Ovary (tissue), 9 donors: Measurements from ENCODE around the gene AMBRA1. TPM values are rescaled to one million over a fixed set of nuclear protein-coding genes. Genes with fewer than 3 reads are reported as not detected.

Experiments used
- DNase-seq, 5 donors: peaks; one replicate each; pipeline ENCODE4 v3.0.0-alpha.2; 2019 to 2020
- H3K27ac ChIP-seq, 2 donors: fragments of 200-600 bp; one replicate each; pipeline versions ENCODE4 v1.5.1 to v1.8.0; 2019 to 2022
- H3K27me3 ChIP-seq: fragments of 200-600 bp; one replicate; pipeline ENCODE4 v1.8.0; 2022
- H3K36me3 ChIP-seq: fragments of 200-600 bp; sonication (generic); one replicate; pipeline ENCODE4 v1.5.1; 2019
- H3K4me1 ChIP-seq: one replicate; pipeline ENCODE4 v1.8.1; 2013; ENCODE audit warnings: mild to moderate bottlenecking, moderate library complexity; ENCODE audit not compliant: insufficient read depth
- H3K4me3 ChIP-seq: fragments of 200-600 bp; sonication (generic); one replicate; pipeline ENCODE4 v1.5.1; 2017
- H3K9me3 ChIP-seq, 2 donors: fragments of 200-600 bp in 1 of 2; sonication (generic) in 1 of 2; one replicate each; pipeline versions ENCODE4 v1.5.1 to v1.8.1; 2013 to 2019; ENCODE audit warnings: mild to moderate bottlenecking in 1 of 2, moderate library complexity in 1 of 2
- EP300 ChIP-seq: sonication (generic); formaldehyde crosslinking; IDR thresholded peaks from one replicate; pipeline ENCODE4 v1.6.1; 2017; ENCODE audit warnings: antibody characterized with exemption
- POLR2A ChIP-seq: fragments of 450-650 bp; IDR thresholded peaks from one replicate; pipeline ENCODE4 v1.6.1; 2017; ENCODE audit warnings: antibody characterized with exemption, mild to moderate bottlenecking, moderate library complexity
- WGBS, 3 donors: extraction: QIAGEN DNeasy Blood & Tissue Kit in 1 of 3; methylation state at CpG; one replicate each; pipeline versions ENCODE4 v1.1.5 to v1.1.7; 2013 to 2017; 5-methylcytosine and 5-hydroxymethylcytosine counted together
- intact Hi-C, 4 donors: fragments of 100-400 bp; cut with DNase I; formaldehyde crosslinking; loops; one replicate each; pipeline versions ENCODE4 v1.11.0 to v1.15.1; 2022 to 2023
- polyA plus RNA-seq, 2 donors: library from polyadenylated mRNA; stranded (reverse); fragments of 200-250 nt in 1 of 2; fragments of 350-450 nt in 1 of 2; fragmentation: Illumina TruSeq in 1 of 2; extraction: RNeasy Lipid Tissue Mini Kit (QIAGEN cat#74804) in 1 of 2; gene quantifications; one replicate each; pipeline ENCODE4 v1.2.3, GENCODE V29; 2013 to 2014
- total RNA-seq, 7 donors: library from RNA; depleted of rRNA in 2 of 7; stranded (reverse); fragments of >200 nt in 2 of 7; fragmentation: NEBNext Ultra II Directional in 3 of 7; extraction: Animal tissue kit (Norgen Biotek cat#: 25700) in 3 of 7; gene quantifications; one replicate each; pipeline versions ENCODE4 v1.1.0 to v1.2.4, GENCODE V29; 2016 to 2023
- TF ChIP-seq, protein P1 (sequence below), 3 donors: fragments of 450-650 bp in 2 of 3; fragments of 200-600 bp in 1 of 3; IDR thresholded peaks; one replicate each; pipeline versions ENCODE4 v1.5.1 to v1.8.0; 2016 to 2022; ENCODE audit warnings: antibody characterized with exemption in 3 of 3, mild to moderate bottlenecking in 1 of 3
- donor health status: DM: no; HTN: no; CAD: no; lungs with moderate emphysema.
- donor health status: DM: no; HTN: no; CAD: no.
- donor health status: Bipolar disorder and iron deficiency.
- donor health status: DM: yes; HTN: yes; CAD: no.
- donor health status: DM: no; HTN: no; CAD: no.
- donor health status: DM: yes; HTN: yes; CAD: no.

The AMBRA1 gene
- total and polyA plus RNA-seq, 9 donors: 18.7 to 38.1 (median 30.1) TPM

DNA sequence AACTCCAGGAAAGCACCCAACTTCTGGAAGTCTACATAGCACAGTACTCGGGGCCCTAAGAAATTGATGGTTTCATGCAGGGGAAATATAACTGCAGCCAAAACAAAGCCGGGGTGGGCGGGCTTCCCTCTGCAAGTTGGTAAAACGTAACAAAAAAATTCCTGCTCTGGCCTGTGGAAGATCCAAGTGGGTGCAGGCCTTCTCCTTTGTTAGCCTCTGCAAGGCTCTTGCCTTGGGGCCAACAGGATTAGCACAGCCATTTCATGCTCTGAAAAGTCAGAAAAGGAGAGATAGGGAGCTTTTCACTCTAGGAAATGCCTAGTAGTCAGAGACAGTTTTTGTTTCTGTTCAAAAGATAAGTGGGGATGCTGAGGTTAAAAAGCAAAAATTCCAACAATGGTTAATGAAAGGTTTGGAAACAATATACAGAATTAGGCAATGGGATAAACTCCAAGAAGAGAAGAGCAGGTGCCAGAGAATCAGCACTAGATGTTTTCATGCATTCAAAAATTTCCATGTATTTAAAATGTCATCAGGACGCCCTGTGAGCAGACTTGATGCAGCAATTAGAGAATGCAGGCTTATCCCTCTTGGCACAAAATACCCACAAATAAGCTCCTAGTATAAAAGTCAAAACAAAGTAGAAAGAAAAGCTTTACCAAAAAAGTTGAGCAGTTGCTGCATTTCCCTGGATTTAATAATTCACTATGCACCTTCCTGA is 130.0 kb downstream of the AMBRA1 start:
- intact Hi-C loops: no loop called here
- WGBS, 3 donors: 16 to 39% (median 26%) methylated on average over 5 of the region's 5 CpGs

DNA sequence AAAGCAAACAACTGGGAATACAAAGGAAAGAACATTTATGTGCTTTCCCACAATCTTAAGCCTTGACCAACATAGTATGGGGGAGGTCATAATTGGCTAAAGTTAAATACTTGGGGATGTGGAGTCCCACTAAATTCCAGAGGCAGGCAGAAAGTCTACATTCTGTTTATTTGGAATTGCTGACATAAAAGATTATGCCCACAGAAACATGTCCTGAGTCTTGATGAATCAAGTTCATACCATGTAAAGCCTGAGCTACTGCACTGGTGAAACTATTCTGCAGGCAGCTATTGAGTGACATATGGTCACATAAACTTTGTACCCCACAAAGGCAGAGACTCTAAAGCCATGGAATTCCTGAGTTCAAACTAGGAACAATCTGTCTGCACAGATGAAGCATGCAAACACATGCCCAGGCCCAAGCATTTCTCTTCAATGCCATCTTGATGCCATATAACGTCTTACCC is 132.3 kb downstream of the AMBRA1 start:
- H3K36me3 ChIP-seq: no peaks in the 10 kb centered on the region
- intact Hi-C loops: no loop called here
- no peak overlapping the region for H3K27ac ChIP-seq
- WGBS, 3 donors: 84 to 86% (median 86%) methylated on average over 1 of the region's 1 CpG
- DNase-seq: no peak
- no peaks in the 10 kb centered on the region for H3K27me3 ChIP-seq
- no peak overlapping the region for H3K4me3 ChIP-seq
- H3K9me3 ChIP-seq: no peaks in the 10 kb centered on the region
- peaks cover 3% of the 10 kb centered on the region for H3K4me1 ChIP-seq
- TF ChIP-seq, protein P1, sequence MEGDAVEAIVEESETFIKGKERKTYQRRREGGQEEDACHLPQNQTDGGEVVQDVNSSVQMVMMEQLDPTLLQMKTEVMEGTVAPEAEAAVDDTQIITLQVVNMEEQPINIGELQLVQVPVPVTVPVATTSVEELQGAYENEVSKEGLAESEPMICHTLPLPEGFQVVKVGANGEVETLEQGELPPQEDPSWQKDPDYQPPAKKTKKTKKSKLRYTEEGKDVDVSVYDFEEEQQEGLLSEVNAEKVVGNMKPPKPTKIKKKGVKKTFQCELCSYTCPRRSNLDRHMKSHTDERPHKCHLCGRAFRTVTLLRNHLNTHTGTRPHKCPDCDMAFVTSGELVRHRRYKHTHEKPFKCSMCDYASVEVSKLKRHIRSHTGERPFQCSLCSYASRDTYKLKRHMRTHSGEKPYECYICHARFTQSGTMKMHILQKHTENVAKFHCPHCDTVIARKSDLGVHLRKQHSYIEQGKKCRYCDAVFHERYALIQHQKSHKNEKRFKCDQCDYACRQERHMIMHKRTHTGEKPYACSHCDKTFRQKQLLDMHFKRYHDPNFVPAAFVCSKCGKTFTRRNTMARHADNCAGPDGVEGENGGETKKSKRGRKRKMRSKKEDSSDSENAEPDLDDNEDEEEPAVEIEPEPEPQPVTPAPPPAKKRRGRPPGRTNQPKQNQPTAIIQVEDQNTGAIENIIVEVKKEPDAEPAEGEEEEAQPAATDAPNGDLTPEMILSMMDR (IDR thresholded peaks at IDR 0.05): no peak
- TF ChIP-seq POLR2A (no peak), EP300 (no peak)

More for the DNA sequence above, 130.0 kb downstream of the AMBRA1 start:
- H3K9me3 ChIP-seq: no peaks in the 10 kb centered on the region
- H3K36me3 ChIP-seq: no peaks in the 10 kb centered on the region
- peaks cover 3% of the 10 kb centered on the region for H3K4me1 ChIP-seq
- no peak for DNase-seq
- no peak overlapping the region for H3K4me3 ChIP-seq
- H3K27ac ChIP-seq: no peak overlapping the region
- TF ChIP-seq POLR2A (no peak), EP300 (no peak)
- TF ChIP-seq, protein P1 (IDR thresholded peaks at IDR 0.05): no peak
- no peaks in the 10 kb centered on the region for H3K27me3 ChIP-seq

GRCh38 chr11:46458491-46458890 is 135.3 kb downstream of the AMBRA1 start:
- Histone ChIP-seq H3K27ac (no peak overlapping the region), H3K9me3 (no peaks in the 10 kb centered on the region), H3K27me3 (no peaks in the 10 kb centered on the region), H3K4me1 (no peaks in the 10 kb centered on the region), H3K4me3 (no peak overlapping the region), H3K36me3 (no peaks in the 10 kb centered on the region)
- intact Hi-C loops: no loop called here
- no peak for DNase-seq
- 94 to 96% (median 95%) methylated on average over 2 of the region's 2 CpGs for whole genome bisulfite sequencing, 3 donors
- TF ChIP-seq POLR2A (no peak), EP300 (no peak)
- TF ChIP-seq, protein P1 (IDR thresholded peaks at IDR 0.05): no peak

DNA sequence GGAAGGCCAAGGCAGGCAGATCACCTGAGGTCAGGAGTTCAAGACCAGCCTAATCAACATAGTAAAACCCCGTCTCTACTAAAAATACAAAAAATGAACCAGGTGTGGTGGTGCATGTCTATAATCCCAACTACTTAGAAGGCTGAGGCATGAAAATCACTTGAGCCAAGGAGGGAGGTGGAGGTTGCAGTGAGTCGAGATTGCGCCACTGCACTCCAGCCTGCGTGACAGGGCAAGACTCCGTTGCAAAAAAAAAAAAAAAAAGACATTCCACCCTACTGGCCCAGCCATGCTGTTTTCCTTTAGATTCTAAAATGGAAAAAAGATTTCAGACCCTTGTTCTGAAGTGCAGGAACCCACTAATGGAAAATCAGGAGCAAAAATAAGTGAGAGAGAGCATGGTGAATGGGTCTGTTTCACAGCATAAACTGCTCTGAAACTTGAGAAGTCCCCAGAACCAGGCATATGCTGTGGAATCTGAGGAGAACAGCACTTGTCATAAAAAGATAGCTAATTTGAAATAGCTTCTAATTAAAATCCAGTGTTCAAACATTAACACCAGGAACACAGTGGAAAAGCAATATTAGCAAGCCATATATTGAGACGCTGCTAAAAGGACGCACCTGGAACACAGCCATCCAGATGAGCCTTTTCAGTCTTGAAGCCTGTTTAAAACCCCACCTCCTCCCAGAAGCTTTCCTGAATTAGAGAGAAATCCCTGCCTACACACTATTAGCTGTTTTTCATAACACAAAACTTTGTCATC is 136.0 kb downstream of the AMBRA1 start:
- Histone ChIP-seq H3K27ac (no peak overlapping the region), H3K4me1 (no peaks in the 10 kb centered on the region), H3K36me3 (no peaks in the 10 kb centered on the region), H3K27me3 (no peaks in the 10 kb centered on the region), H3K4me3 (no peak overlapping the region), H3K9me3 (no peaks in the 10 kb centered on the region)
- 86 to 90% (median 87%) methylated on average over 7 of the region's 7 CpGs for WGBS, 3 donors
- no peak for TF ChIP-seq POLR2A
- TF ChIP-seq, protein P1 (IDR thresholded peaks at IDR 0.05): no peak
- TF ChIP-seq EP300: no peak
- no peak for DNase-seq
- intact Hi-C loops: no loop called here
